Common myeloid progenitor, CD34-positive (primary cell): ENCODE results near the gene TLR5. TPM values are rescaled to one million over a fixed set of nuclear protein-coding genes. Genes with fewer than 3 reads are reported as not detected.

ENCODE experiments used
- CTCF ChIA-PET: fragments of 350-600 bp; sonication (Branson Sonifier 250); formaldehyde crosslinking; loops from one replicate; lab custom pipeline; 2021; ENCODE audit warnings: antibody characterized with exemption; lab: Charles Lee
- POLR2A ChIA-PET: fragments of 350-600 bp; sonication (Branson Sonifier 250); formaldehyde crosslinking; loops from one replicate; lab custom pipeline; 2021; ENCODE audit warnings: antibody characterized with exemption; lab: Charles Lee
- DNase-seq, 3 donors: peaks; one replicate each; pipeline versions ENCODE4 v3.0.0 to v3.0.0-alpha.2; 2013
- H3K27ac ChIP-seq, 2 experiments: 1 replicate in 1 of 2; 2 replicates in 1 of 2; pipeline ENCODE4 v1.7.0; 2013; ENCODE audit warnings: inconsistent platforms in 2 of 2, low read length in 2 of 2, mild to moderate bottlenecking in 2 of 2, low read depth in 1 of 2, moderate library complexity in 1 of 2; ENCODE audit not compliant: severe bottlenecking in 2 of 2, insufficient read depth in 1 of 2, poor library complexity in 1 of 2
- H3K27me3 ChIP-seq, 5 experiments: replicated peaks in 2 of 5; 1 replicate in 3 of 5; 2 replicates in 2 of 5; pipeline versions ENCODE4 v1.6.1 to v1.7.0; 2013; ENCODE audit warnings: low read length in 4 of 5, mild to moderate bottlenecking in 2 of 5, moderate library complexity in 2 of 5, inconsistent platforms in 1 of 5; ENCODE audit not compliant: insufficient read depth in 5 of 5, control insufficient read depth in 4 of 5
- H3K36me3 ChIP-seq, 4 experiments: 1 replicate in 2 of 4; 2 replicates in 2 of 4; pipeline versions ENCODE4 v1.6.1 to v1.7.0; 2013; ENCODE audit warnings: low read length in 3 of 4, control low read depth in 1 of 4, mild to moderate bottlenecking in 1 of 4; ENCODE audit not compliant: control insufficient read depth in 4 of 4, insufficient read depth in 4 of 4
- H3K4me1 ChIP-seq, 4 experiments: 1 replicate in 3 of 4; 2 replicates in 1 of 4; pipeline versions ENCODE4 v1.6.1 to v1.7.1; 2013; ENCODE audit warnings: low read length in 3 of 4, mild to moderate bottlenecking in 3 of 4, control low read depth in 1 of 4, inconsistent platforms in 1 of 4, moderate library complexity in 1 of 4; ENCODE audit not compliant: control insufficient read depth in 4 of 4, insufficient read depth in 4 of 4; ENCODE audit errors: control extremely low read depth in 1 of 4
- H3K4me3 ChIP-seq, 7 experiments: 1 replicate in 4 of 7; 2 replicates in 3 of 7; pipeline versions ENCODE4 v1.5.1 to v1.7.0; 2013; ENCODE audit warnings: mild to moderate bottlenecking in 7 of 7, low read length in 6 of 7, moderate library complexity in 6 of 7, inconsistent platforms in 2 of 7, low read depth in 2 of 7, control low read depth in 1 of 7; ENCODE audit not compliant: insufficient read depth in 4 of 7, control insufficient read depth in 1 of 7; ENCODE audit errors: extremely low read depth in 1 of 7
- H3K9me3 ChIP-seq, 5 experiments: 1 replicate in 4 of 5; 2 replicates in 1 of 5; pipeline versions ENCODE4 v1.6.1 to v1.7.1; 2013; ENCODE audit warnings: low read length in 4 of 5, mild to moderate bottlenecking in 2 of 5, inconsistent platforms in 1 of 5, low read depth in 1 of 5, moderate library complexity in 1 of 5; ENCODE audit not compliant: control insufficient read depth in 4 of 5, insufficient read depth in 2 of 5; ENCODE audit errors: control extremely low read depth in 1 of 5
- WGBS: methylation state at CpG from one replicate; pipeline ENCODE4 v1.1.5; 2013; ENCODE audit not compliant: insufficient coverage; 5-methylcytosine and 5-hydroxymethylcytosine counted together
- polyA plus RNA-seq: library from polyadenylated mRNA; unstranded; fragments of 120-200 nt; gene quantifications from one replicate; pipeline ENCODE4 v1.2.1, GENCODE V29; 2013

The TLR5 gene
- polyA plus RNA-seq = 0.15 TPM

DNA sequence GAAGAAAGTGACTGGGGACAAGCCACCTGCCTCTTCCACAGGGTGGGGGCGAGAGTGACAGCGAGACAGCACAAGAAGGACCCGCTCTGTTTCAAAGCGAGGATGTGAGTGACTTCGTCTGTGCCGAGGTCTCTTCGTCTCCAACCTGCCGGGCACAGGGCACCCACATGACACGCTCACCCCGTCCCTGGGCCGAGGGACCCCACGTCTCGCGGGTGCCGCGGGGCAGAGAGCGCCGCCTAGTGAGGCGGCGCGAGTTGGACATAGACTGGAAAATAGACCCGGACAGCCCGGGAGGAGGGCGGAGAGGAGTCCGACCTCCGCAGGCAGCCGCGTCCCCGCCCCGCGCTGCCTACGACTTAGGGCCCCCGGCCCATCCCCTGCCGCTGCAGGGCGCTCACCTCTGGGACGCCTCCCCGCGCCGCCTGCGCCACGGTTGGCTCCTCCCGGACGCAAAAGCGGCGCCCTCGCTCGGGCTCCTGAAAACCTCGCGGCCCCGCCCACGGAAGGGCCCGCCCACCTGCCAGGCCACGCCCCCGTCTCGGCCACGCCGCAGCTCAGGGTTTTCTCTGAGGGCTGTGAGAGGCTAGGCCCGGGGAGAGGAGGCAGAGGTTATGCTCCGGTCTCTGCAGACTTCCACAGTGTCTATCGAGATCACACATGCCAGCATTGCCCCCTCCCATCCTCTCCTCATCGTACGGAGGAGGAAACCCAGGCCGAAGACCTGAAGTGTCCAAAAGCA is at the start of gene TLR5:
TLR5 (minus strand) TSS at position 454 of the 742 bp plus-strand sequence. CDS start 30,217 bp downstream, outside the sequence.
- WGBS = 12% methylated on average over 31 of the region's 63 CpGs
- Histone ChIP-seq H3K4me1 (peaks cover 6 to 12% (median 10%) of the 10 kb centered on the region in 4 experiments), H3K9me3 (peaks cover 3 to 9% (median 6%) of the 10 kb centered on the region in 5 experiments), H3K27me3 (peaks cover 0 to 12% (median 0%) of the 10 kb centered on the region in 5 experiments), H3K27ac (peak within 1 kb of the TSS in 1 of 2 experiments; percentile 29), H3K4me3 (peak within 1 kb of the TSS; percentile 38 to 75 (median 60)), H3K36me3 (no peaks in the 10 kb centered on the region)
- DNase-seq = peak; percentile 62 to 79 (median 73)
- ChIA-PET CTCF (interaction anchor here (1.7 to 2.5 kb wide), 2 partner anchors 8 to 9 kb away, joined by 4 to 13 read pairs; no protein-coding TSS in a partner anchor), POLR2A (no interaction called here)

- Histone ChIP-seq H3K9me3 (no peaks in the 10 kb centered on the region), H3K27ac (no peak overlapping the region), H3K36me3 (no peaks in the 10 kb centered on the region), H3K27me3 (no peaks in the 10 kb centered on the region), H3K4me3 (no peak overlapping the region), H3K4me1 (no peaks in the 10 kb centered on the region)
- DNase-seq = peak in 2 of 3 donors; percentile 43 to 50
- ChIA-PET CTCF (no interaction called here), POLR2A (no interaction called here)
- WGBS = 100% methylated on average over 5 of the region's 10 CpGs
These were observed 47.1 kb upstream of the TLR5 start for GRCh38 chr1:223189903-223190724.

DNA sequence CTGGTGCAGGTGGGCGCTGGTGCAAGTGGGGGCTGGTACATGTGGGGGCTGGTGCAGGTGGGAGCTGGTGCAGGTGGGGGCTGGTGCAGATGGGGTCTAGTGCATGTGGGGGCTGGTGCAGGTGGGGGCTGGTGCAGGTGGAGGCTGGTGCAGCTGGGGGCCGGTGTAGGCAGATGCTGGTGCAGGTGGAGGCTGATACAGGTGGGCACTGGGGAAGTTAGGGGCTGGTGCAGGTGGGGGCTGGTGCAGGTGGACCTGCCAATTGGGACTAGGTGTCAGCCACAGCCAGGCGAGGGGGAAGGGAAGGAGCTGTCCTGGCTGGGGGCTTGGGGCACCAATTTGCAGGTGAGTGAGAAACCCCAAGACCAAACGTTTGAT is 46.5 kb upstream of the TLR5 start:
- ChIA-PET POLR2A (no interaction called here), CTCF (no interaction called here)
- no peak overlapping the region for H3K4me3 ChIP-seq
- H3K27me3 ChIP-seq = no peaks in the 10 kb centered on the region
- 94% methylated on average over 3 of the region's 4 CpGs for WGBS
- H3K4me1 ChIP-seq = no peaks in the 10 kb centered on the region
- DNase-seq = no peak
- H3K9me3 ChIP-seq = no peaks in the 10 kb centered on the region
- H3K36me3 ChIP-seq = no peaks in the 10 kb centered on the region
- H3K27ac ChIP-seq = no peak overlapping the region

- no peak overlapping the region for H3K27ac ChIP-seq
- WGBS = 93% methylated on average over 2 of the region's 5 CpGs
- no peaks in the 10 kb centered on the region for H3K36me3 ChIP-seq
- H3K4me3 ChIP-seq = no peak overlapping the region
- CTCF ChIA-PET = no interaction called here
- no peaks in the 10 kb centered on the region for H3K9me3 ChIP-seq
- H3K4me1 ChIP-seq = no peaks in the 10 kb centered on the region
- POLR2A ChIA-PET = no interaction called here
- H3K27me3 ChIP-seq = no peaks in the 10 kb centered on the region
- DNase-seq = no peak
These were observed 45.7 kb upstream of the TLR5 start for GRCh38 chr1:223188618-223189356.

- POLR2A ChIA-PET = no interaction called here
- no peaks in the 10 kb centered on the region for H3K4me1 ChIP-seq
- no peaks in the 10 kb centered on the region for H3K9me3 ChIP-seq
- no peak overlapping the region for H3K4me3 ChIP-seq
- 100% methylated on average over 1 of the region's 3 CpGs for WGBS
- DNase-seq = no peak
- CTCF ChIA-PET = no interaction called here
- no peaks in the 10 kb centered on the region for H3K27me3 ChIP-seq
- no peaks in the 10 kb centered on the region for H3K36me3 ChIP-seq
- no peak overlapping the region for H3K27ac ChIP-seq
These were observed 43.8 kb upstream of the TLR5 start for GRCh38 chr1:223186800-223187199.

- no peak for DNase-seq
- CTCF ChIA-PET = no interaction called here
- no peaks in the 10 kb centered on the region for H3K36me3 ChIP-seq
- H3K4me3 ChIP-seq = no peak overlapping the region
- WGBS = 100% methylated on average over 3 of the region's 9 CpGs
- POLR2A ChIA-PET = no interaction called here
- H3K4me1 ChIP-seq = peaks cover 0 to 14% (median 5%) of the 10 kb centered on the region in 4 experiments
- H3K27ac ChIP-seq = no peak overlapping the region
- no peaks in the 10 kb centered on the region for H3K9me3 ChIP-seq
- no peaks in the 10 kb centered on the region for H3K27me3 ChIP-seq
These were observed 40.3 kb upstream of the TLR5 start for GRCh38 chr1:223183268-223183862.
